ENCODE data around the gene IL21.

DNA sequence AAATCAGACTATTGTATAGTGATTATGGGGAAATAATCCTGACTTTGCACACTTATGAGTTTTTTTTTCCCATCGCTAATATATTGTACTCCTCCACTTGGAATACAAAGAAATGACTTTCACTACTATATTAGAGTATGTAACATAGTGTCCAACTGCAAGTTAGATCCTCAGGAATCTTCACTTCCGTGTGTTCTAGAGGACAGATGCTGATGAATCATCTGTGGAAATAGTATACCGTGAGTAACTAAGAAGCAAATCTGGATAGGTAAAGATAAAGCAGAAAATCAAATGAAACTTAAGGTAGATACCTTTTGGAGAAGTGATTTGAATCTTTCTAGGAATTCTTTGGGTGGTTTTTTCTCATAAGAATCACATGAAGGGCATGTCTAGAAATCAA lies 8.3 kb downstream of the IL21 start:
- TF ChIP-seq CTCF (optimal IDR thresholded peaks at IDR 0.05 in 1 of 3, IDR thresholded peaks at IDR 0.05 in 1 of 3, conservative IDR thresholded peaks at IDR 0.05 in 1 of 3; ENCODE audit: extremely low read depth in 1 of 3, insufficient read depth in 2 of 3, low read length in 3 of 3) = no peak
- no peak for TF ChIP-seq EZH2 (IDR thresholded peaks at IDR 0.05; ENCODE audit: low read length)

All from keratinocyte (primary cell).